OCI-LY7 (cell line): ENCODE measurements around the gene KCNMB2.

Experiments used
- EZH2phosphoT487 ChIP-seq: fragments of 200-600 bp; sonication (generic); IDR thresholded peaks from 2 replicates; pipeline ENCODE4 v1.6.1; 2018; ENCODE audit warnings: low read depth, borderline replicate concordance, mild to moderate bottlenecking, mixed run types, antibody characterized with exemption, low read length, moderate library complexity, mixed read lengths
- TF ChIP-seq, protein P1 (sequence below): fragments of 200-600 bp; sonication (generic); conservative IDR thresholded peaks from 2 replicates; pipeline ENCODE4 v1.5.1; 2014; ENCODE audit warnings: mild to moderate bottlenecking, antibody characterized with exemption, low read length, moderate library complexity, mixed read lengths

- TF ChIP-seq, protein P1, sequence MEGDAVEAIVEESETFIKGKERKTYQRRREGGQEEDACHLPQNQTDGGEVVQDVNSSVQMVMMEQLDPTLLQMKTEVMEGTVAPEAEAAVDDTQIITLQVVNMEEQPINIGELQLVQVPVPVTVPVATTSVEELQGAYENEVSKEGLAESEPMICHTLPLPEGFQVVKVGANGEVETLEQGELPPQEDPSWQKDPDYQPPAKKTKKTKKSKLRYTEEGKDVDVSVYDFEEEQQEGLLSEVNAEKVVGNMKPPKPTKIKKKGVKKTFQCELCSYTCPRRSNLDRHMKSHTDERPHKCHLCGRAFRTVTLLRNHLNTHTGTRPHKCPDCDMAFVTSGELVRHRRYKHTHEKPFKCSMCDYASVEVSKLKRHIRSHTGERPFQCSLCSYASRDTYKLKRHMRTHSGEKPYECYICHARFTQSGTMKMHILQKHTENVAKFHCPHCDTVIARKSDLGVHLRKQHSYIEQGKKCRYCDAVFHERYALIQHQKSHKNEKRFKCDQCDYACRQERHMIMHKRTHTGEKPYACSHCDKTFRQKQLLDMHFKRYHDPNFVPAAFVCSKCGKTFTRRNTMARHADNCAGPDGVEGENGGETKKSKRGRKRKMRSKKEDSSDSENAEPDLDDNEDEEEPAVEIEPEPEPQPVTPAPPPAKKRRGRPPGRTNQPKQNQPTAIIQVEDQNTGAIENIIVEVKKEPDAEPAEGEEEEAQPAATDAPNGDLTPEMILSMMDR: no peak
- TF ChIP-seq EZH2phosphoT487: no peak
These were observed 49.8 kb downstream of the KCNMB2 start for GRCh38 chr3:178586076-178586475.
